DND-41 (cell line): ENCODE data around the gene MUC5B.

ENCODE experiments used
- ATAC-seq: fragments of 200-7000 bp; cut with Tn5 transposase; 3 replicates; pipeline ENCODE4 v1.9.1; 2021; ENCODE audit warnings: low read depth; ENCODE audit not compliant: insufficient read depth
- DNase-seq: peaks from one replicate; pipeline ENCODE4 v3.0.0-alpha.2; 2020
- H2AFZ ChIP-seq: 2 replicates; pipeline ENCODE4 v1.6.0; 2012; ENCODE audit warnings: low read depth, low read length
- H3K27ac ChIP-seq: 2 replicates; pipeline ENCODE4 v1.5.1; 2012; ENCODE audit warnings: low read length, inconsistent platforms
- H3K27me3 ChIP-seq: fragments of 200-600 bp; sonication (generic); 2 replicates; pipeline ENCODE4 v1.6.0; 2012; ENCODE audit warnings: low read length, mild to moderate bottlenecking, inconsistent platforms; ENCODE audit not compliant: insufficient read depth, poor library complexity
- H3K36me3 ChIP-seq: 2 replicates; pipeline ENCODE4 v1.5.1; 2012; ENCODE audit warnings: low read length, inconsistent platforms; ENCODE audit not compliant: insufficient read depth
- H3K4me1 ChIP-seq: 2 replicates; pipeline ENCODE4 v1.5.1; 2012; ENCODE audit warnings: mild to moderate bottlenecking, low read length; ENCODE audit not compliant: insufficient read depth
- H3K4me2 ChIP-seq: 2 replicates; pipeline ENCODE4 v1.6.0; 2012; ENCODE audit warnings: mild to moderate bottlenecking, moderate library complexity, low read length, inconsistent platforms; ENCODE audit not compliant: insufficient read depth
- H3K4me3 ChIP-seq, 2 experiments: fragments of 200-600 bp in 1 of 2; shearing (Covaris generic) in 1 of 2; 2 replicates each; pipeline ENCODE4 v1.5.1; 2012 to 2016; ENCODE audit warnings: inconsistent platforms in 2 of 2, low read length in 2 of 2, mild to moderate bottlenecking in 2 of 2, low read depth in 1 of 2, moderate library complexity in 1 of 2
- H3K79me2 ChIP-seq: 2 replicates; pipeline ENCODE4 v1.6.0; 2012; ENCODE audit warnings: low read length, inconsistent platforms; ENCODE audit not compliant: insufficient read depth
- H3K9ac ChIP-seq: 2 replicates; pipeline ENCODE4 v1.6.0; 2012; ENCODE audit warnings: low read depth, mild to moderate bottlenecking, inconsistent platforms, low read length, moderate library complexity
- H3K9me3 ChIP-seq: 2 replicates; pipeline ENCODE4 v1.5.1; 2012; ENCODE audit warnings: low read length, moderate library complexity, mild to moderate bottlenecking, inconsistent platforms; ENCODE audit not compliant: insufficient read depth, severe bottlenecking
- H4K20me1 ChIP-seq: 2 replicates; pipeline ENCODE4 v1.6.0; 2012; ENCODE audit warnings: low read length; ENCODE audit not compliant: insufficient read depth
- CTCF ChIP-seq: IDR thresholded peaks from 2 replicates; pipeline ENCODE4 v1.5.1; 2012; ENCODE audit warnings: borderline replicate concordance, low read length, moderate library complexity, mild to moderate bottlenecking; ENCODE audit not compliant: poor library complexity, severe bottlenecking; ENCODE audit errors: extremely low read depth
- EZH2 ChIP-seq: IDR thresholded peaks from 3 replicates; pipeline ENCODE4 v1.6.1; 2012; ENCODE audit warnings: borderline replicate concordance, low read depth, mild to moderate bottlenecking, moderate library complexity, low read length, inconsistent platforms; ENCODE audit not compliant: severe bottlenecking

The MUC5B gene

DNA sequence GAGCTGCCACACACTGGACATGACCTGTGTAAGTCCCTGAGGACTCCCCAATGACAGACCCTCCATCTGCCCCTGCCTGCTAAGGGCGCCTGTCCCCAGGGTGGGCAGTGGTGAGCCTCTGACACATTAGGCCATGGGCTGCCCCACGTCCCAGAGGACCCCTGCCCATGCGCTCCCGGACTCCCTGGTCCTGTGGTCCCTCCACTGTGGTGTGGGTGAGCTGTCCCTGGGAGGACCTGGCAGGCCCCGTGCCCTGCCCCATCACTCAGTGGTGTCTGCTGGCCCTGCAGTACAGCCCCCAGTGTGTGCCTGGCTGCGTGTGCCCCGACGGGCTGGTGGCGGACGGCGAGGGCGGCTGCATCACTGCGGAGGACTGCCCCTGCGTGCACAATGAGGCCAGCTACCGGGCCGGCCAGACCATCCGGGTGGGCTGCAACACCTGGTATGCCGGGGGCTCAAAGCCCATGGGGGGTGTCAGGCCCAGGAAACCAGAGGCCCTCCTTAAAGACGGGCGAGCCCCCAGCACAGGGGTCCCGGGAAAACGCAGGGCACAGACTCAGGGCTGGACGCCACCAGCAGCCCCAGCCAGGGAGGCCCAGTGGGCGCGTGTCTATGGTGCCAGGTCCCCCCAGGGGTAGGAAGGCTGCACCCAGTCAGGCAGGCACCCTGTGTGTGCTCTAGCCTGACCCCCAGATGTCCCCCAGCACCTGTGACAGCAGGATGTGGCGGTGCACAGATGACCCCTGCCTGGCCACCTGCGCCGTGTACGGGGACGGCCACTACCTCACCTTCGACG is 46.4 kb upstream of the MUC5B start:
- H4K20me1 ChIP-seq, result 0 out of 2 replicates have a peak, but pooled peaks cover 3% of the 10 kb centered on the region
- H3K36me3 ChIP-seq, result no peaks in the 10 kb centered on the region
- H2AFZ ChIP-seq, result no peak overlapping the region
- no peaks in the 10 kb centered on the region for H3K79me2 ChIP-seq
- DNase-seq, result no peak
- ATAC-seq, result no peak
- no peaks in the 10 kb centered on the region for H3K4me1 ChIP-seq
- H3K9me3 ChIP-seq, result no peaks in the 10 kb centered on the region
- H3K27me3 ChIP-seq, result no peaks in the 10 kb centered on the region
- H3K4me3 ChIP-seq, result no peak overlapping the region
- H3K27ac ChIP-seq, result no peak overlapping the region
- H3K9ac ChIP-seq, result no peak overlapping the region
- no peak overlapping the region for H3K4me2 ChIP-seq
- no peak for TF ChIP-seq CTCF
- TF ChIP-seq EZH2, result no peak

- H3K4me1 ChIP-seq, result no peaks in the 10 kb centered on the region
- no peak overlapping the region for H3K27ac ChIP-seq
- H2AFZ ChIP-seq, result no peak overlapping the region
- H3K9ac ChIP-seq, result no peak overlapping the region
- H3K27me3 ChIP-seq, result no peaks in the 10 kb centered on the region
- no peaks in the 10 kb centered on the region for H3K9me3 ChIP-seq
- H4K20me1 ChIP-seq, result 0 out of 2 replicates have a peak, but pooled peaks cover 3% of the 10 kb centered on the region
- H3K36me3 ChIP-seq, result no peaks in the 10 kb centered on the region
- no peak overlapping the region for H3K4me2 ChIP-seq
- no peak for DNase-seq
- no peaks in the 10 kb centered on the region for H3K79me2 ChIP-seq
- H3K4me3 ChIP-seq, result no peak overlapping the region
- TF ChIP-seq EZH2 (no peak), CTCF (no peak)
- no peak for ATAC-seq
Observed at GRCh38 chr11:1177020-1177770, 45.7 kb upstream of the MUC5B start.

- no peak for DNase-seq
- H3K9ac ChIP-seq, result no peak overlapping the region
- H3K27ac ChIP-seq, result no peak overlapping the region
- ATAC-seq, result no peak
- 0 out of 2 replicates have a peak, but pooled peaks cover 3% of the 10 kb centered on the region for H4K20me1 ChIP-seq
- no peaks in the 10 kb centered on the region for H3K9me3 ChIP-seq
- H3K4me2 ChIP-seq, result no peak overlapping the region
- H3K36me3 ChIP-seq, result no peaks in the 10 kb centered on the region
- no peaks in the 10 kb centered on the region for H3K27me3 ChIP-seq
- H3K4me1 ChIP-seq, result no peaks in the 10 kb centered on the region
- H2AFZ ChIP-seq, result no peak overlapping the region
- no peaks in the 10 kb centered on the region for H3K79me2 ChIP-seq
- H3K4me3 ChIP-seq, result no peak overlapping the region
- TF ChIP-seq CTCF (no peak), EZH2 (no peak)
Observed at GRCh38 chr11:1177771-1178090, 45.1 kb upstream of the MUC5B start.
